WI38 (cell line): Measurements from ENCODE around the gene RLN3.
"Not testable (repeated sequence)": the region's sequence is repeated elsewhere in the genome, so short reads cannot be mapped to it uniquely, and the experiment has no call there.

Experiments
- H3K4me3 ChIP-seq: 2 replicates; pipeline ENCODE4 v1.5.1; 2011; ENCODE audit warnings: low read depth, mild to moderate bottlenecking, control low read depth, low read length
- CTCF ChIP-seq: IDR thresholded peaks from 2 replicates; pipeline ENCODE4 v1.5.1; 2012; ENCODE audit warnings: low read depth, mild to moderate bottlenecking, control low read depth, low read length

RLN3 gene

GRCh38 chr19:14012378-14012915 is 15.5 kb upstream of the RLN3 start:
- no peak overlapping the region for H3K4me3 ChIP-seq
- no peak for TF ChIP-seq CTCF

DNA sequence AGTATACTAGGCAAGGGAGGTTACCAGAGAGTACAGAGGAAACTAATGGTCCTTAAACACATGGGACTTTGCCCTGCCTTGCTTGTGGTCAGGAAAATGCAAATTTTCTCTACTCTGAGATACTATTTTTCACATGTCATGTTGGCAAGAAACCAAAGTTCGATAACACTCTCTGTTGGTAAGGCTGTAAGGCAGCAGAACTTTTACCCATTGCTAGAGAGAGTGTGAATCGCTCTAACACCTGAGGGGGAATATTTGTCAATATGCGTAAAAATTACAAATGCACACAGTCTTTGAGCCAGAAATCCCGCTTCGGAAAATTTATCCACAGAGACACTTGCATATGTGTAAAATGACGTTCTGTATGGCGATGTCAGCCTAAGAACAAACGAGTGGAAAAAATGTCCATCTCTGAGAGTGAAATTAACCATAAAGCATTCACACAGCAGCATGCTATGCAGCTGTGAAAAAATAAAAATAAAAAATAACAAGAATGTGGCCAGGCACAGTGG is 12.4 kb upstream of the RLN3 start:
- no peak for TF ChIP-seq CTCF
- H3K4me3 ChIP-seq, result no peak overlapping the region

DNA sequence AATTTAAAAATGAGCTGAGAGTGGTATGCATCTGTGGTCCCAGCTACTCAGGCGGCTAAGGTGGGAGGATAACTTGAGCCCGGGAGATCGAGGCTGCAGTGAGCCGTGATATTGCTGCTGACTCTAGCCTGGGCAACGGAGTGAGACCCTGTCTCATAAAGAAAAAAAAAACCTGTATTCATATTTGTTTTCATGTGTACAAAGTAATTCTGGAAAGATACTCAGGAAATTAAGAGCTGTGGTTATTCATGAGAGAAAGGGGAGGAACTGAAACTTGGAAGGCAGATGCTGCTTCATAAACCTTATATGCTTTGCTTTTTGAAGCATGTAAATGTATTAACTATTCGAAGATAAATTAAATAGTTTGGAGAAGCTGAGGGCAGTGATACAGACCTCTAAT is 8.8 kb upstream of the RLN3 start:
- H3K4me3 ChIP-seq, result no peak overlapping the region
- TF ChIP-seq CTCF, result no peak

DNA sequence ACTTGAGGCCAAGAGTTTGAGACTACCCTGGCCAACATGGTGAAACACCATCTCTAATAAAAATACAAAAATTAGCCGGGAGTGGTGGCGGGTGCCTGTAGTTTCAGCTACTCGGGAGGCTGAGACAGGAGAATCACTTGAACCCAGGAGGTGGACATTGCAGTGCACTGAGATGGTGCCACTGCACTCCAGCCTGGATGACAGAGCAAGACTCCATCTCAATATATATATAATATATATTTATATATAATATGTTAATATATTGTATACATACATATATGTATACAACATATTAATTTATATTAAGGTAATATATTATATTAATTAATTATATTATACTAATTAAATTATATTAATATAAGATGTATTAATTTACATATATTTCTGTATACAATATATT is 8.2 kb upstream of the RLN3 start:
- not testable (repeated sequence) for H3K4me3 ChIP-seq

DNA sequence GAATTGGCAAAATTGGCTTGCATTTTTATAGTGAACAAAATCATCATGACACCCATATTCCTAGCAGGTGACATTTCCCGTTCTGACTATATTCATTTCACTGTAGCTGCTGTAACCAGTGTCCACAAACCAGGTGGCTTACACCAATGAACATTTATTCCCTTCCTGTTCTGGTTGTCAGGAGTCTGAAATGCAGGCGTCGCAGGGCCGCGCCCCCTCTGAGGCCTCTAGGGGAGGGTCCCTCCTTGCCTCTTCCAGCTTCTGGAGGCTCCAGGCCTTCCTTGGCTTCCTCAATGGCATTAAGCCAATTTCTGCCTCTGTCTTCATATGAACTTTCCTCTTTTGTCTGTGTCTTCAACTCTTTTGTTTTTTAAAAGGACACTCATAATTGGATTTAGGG is 6.5 kb upstream of the RLN3 start:
- no peak for TF ChIP-seq CTCF
- H3K4me3 ChIP-seq, result no peak overlapping the region

- TF ChIP-seq CTCF, result no peak
- no peak overlapping the region for H3K4me3 ChIP-seq
Observed at GRCh38 chr19:14022469-14022868, 5.5 kb upstream of the RLN3 start.

DNA sequence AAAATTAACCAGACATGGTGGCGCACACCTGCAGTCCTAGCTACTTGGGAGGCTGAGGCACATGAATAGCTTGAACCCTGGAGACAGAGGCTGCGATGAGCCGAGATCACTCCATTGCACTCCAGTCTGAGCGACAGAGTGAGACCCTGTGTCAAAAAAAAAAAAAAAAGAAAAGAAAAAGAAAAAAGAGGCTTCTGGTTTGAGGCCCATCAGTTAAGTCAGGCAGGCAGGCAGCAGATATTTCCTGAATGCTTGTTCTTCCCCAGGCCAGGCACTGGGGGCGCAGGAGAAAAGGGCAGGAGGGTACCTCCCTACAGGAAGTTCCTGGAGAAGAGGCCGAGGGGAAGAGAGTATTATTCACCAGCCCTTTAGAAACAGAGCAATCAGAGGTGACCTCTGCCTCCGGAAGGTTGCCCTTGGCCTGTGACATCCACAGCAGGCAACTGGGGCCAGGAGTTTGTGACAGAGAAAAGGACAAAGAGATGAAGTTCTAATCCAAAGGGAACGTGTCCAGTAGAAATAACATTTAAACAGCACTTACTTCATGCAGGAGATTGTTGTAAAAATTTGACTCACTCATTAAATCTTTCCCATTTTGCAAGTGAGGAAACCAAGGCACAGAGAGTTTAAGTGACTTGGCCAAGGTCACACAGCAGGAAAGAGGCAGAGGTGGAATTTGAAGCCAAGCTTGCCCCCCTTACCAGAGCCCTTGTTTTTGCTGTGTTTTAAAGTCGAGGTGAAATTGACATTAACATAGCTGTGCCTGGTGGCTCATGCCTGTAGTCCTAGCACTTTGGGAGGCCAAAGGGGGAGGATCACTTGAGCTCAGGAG is 4.3 kb upstream of the RLN3 start:
- TF ChIP-seq CTCF, result peak; percentile 60
- no peak overlapping the region for H3K4me3 ChIP-seq

GRCh38 chr19:14026652-14027192 is 1.2 kb upstream of the RLN3 start:
- H3K4me3 ChIP-seq, result not testable (repeated sequence)
